Astrocyte (in vitro differentiated cells and primary cell): Measurements from ENCODE around the gene IRF3. TPM values are rescaled to one million over a fixed set of nuclear protein-coding genes. Genes with fewer than 3 reads are reported as not detected.

Experiments used
- DNase-seq: peaks from one replicate; pipeline ENCODE4 v3.0.0-alpha.2; 2010; ENCODE audit warnings: low read depth
- FAIRE-seq: peaks from 2 replicates; lab custom pipeline; 2011; peaks lifted over from hg19 to GRCh38; lab: Jason Lieb, UNC
- H2AFZ ChIP-seq: 2 replicates; pipeline ENCODE4 v1.6.0; 2012; ENCODE audit warnings: low read depth, low read length, inconsistent platforms
- H3K27ac ChIP-seq: 2 replicates; pipeline ENCODE4 v1.5.1; 2011; ENCODE audit warnings: low read depth, low read length, inconsistent platforms
- H3K27me3 ChIP-seq: 2 replicates; pipeline ENCODE4 v1.6.0; 2011; ENCODE audit warnings: low read length, inconsistent platforms; ENCODE audit not compliant: insufficient read depth
- H3K36me3 ChIP-seq: 2 replicates; pipeline ENCODE4 v1.5.1; 2011; ENCODE audit warnings: low read length, inconsistent platforms; ENCODE audit not compliant: insufficient read depth
- H3K4me1 ChIP-seq: 2 replicates; pipeline ENCODE4 v1.5.1; 2011; ENCODE audit warnings: low read length, inconsistent platforms; ENCODE audit not compliant: insufficient read depth
- H3K4me2 ChIP-seq: 2 replicates; pipeline ENCODE4 v1.6.0; 2012; ENCODE audit warnings: low read length, inconsistent platforms
- H3K4me3 ChIP-seq: 2 replicates; pipeline ENCODE4 v1.5.1; 2011; ENCODE audit warnings: low read depth, mild to moderate bottlenecking, low read length, inconsistent platforms; ENCODE audit not compliant: insufficient read depth
- H3K79me2 ChIP-seq: 2 replicates; pipeline ENCODE4 v1.6.0; 2012; ENCODE audit warnings: mild to moderate bottlenecking, low read length, inconsistent platforms; ENCODE audit not compliant: insufficient read depth
- H3K9ac ChIP-seq: 2 replicates; pipeline ENCODE4 v1.6.0; 2012; ENCODE audit warnings: mild to moderate bottlenecking, low read length, inconsistent platforms
- H3K9me3 ChIP-seq: 2 replicates; pipeline ENCODE4 v1.5.1; 2012; ENCODE audit warnings: low read depth, mild to moderate bottlenecking, low read length, inconsistent platforms; ENCODE audit not compliant: insufficient read depth
- H4K20me1 ChIP-seq: 2 replicates; pipeline ENCODE4 v1.6.0; 2012; ENCODE audit warnings: low read length, inconsistent platforms; ENCODE audit not compliant: insufficient read depth
- H3K27ac Mint-ChIP-seq: one replicate; pipeline ENCODE4 v1.8.0; 2021; ENCODE audit warnings: mild to moderate bottlenecking, mixed read lengths; ENCODE audit not compliant: unreplicated experiment
- H3K27me3 Mint-ChIP-seq: one replicate; pipeline ENCODE4 v1.8.0; 2021; ENCODE audit warnings: low read depth, mixed read lengths; ENCODE audit not compliant: unreplicated experiment
- H3K36me3 Mint-ChIP-seq: one replicate; pipeline ENCODE4 v1.8.0; 2021; ENCODE audit warnings: low read depth, mixed read lengths; ENCODE audit not compliant: unreplicated experiment
- H3K4me1 Mint-ChIP-seq: one replicate; pipeline ENCODE4 v1.8.0; 2021; ENCODE audit warnings: low read depth, mixed read lengths; ENCODE audit not compliant: unreplicated experiment
- H3K4me3 Mint-ChIP-seq: one replicate; pipeline ENCODE4 v1.8.0; 2021; ENCODE audit warnings: mild to moderate bottlenecking, moderate library complexity, mixed read lengths; ENCODE audit not compliant: unreplicated experiment
- H3K9me3 Mint-ChIP-seq: one replicate; pipeline ENCODE4 v1.8.0; 2021; ENCODE audit warnings: mild to moderate bottlenecking, mixed read lengths; ENCODE audit not compliant: unreplicated experiment
- CTCF ChIP-seq: IDR thresholded peaks from 2 replicates; pipeline ENCODE4 v1.5.1; 2011; ENCODE audit warnings: low read depth, mild to moderate bottlenecking, inconsistent platforms, low read length, moderate library complexity; ENCODE audit not compliant: insufficient read depth
- EZH2 ChIP-seq: IDR thresholded peaks from 2 replicates; pipeline ENCODE4 v1.6.1; 2012; ENCODE audit warnings: mild to moderate bottlenecking, low read length, inconsistent platforms; ENCODE audit not compliant: insufficient read depth
- total RNA-seq: library from RNA; stranded (reverse); gene quantifications from 2 replicates; pipeline ENCODE4 v1.2.1, GENCODE V29; 2021

The IRF3 gene
- total RNA-seq, 1 donor from 2014 or later = 68.1 TPM

DNA sequence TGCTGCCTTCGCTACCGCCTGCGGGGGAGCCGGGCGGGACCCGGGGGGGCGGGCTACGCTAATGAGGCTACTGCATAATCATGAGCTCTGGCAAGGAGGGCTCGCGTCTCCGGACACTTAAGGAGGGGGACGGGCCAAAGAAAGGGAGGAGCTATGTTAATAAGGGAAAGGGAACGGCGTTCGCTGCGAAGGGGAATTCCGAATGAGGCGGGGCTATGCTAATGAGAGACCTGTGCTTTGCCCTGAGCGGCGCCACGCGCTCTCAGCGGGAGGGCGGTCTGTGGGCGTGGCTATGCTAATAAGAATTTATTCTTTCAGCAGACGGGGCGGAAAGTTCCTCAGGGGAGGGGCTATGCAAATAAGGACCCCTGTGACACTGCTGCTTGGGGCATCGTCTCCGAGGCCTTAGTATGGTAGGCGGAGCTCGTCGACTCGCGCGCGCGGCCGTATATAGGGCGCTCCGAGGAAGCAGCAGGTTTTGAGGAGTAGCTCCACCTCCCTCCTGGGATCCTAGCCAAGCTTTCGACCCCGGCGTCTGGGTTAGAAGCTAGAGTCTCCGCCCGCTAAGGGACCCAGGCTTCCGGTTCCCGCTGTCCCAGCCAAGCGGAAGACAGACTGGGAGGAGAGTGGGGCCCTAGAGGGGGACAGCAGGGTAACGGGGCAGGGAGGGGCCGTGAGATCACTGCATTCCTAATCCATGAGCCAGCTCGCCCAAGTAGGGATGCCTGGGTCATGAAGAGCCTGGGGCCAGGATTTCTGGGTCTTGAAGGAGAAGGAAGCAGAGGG is 25.4 kb downstream of the IRF3 start, which contains the start of gene RRAS:
RRAS (minus strand) TSS at position 31 of the 786 bp plus-strand sequence. CDS start 45 bp downstream, outside the sequence.
- peak within 1 kb of the TSS; percentile 79 for H3K4me3 ChIP-seq
- Mint-ChIP-seq H3K4me1 (peaks cover 32% of the 10 kb centered on the region), H3K27ac (peak within 1 kb of the TSS; percentile 100), H3K4me3 (peak within 1 kb of the TSS; percentile 100), H3K9me3 (peaks cover 1% of the 10 kb centered on the region), H3K36me3 (peaks cover 3% of the 10 kb centered on the region), H3K27me3 (no peaks in the 10 kb centered on the region)
- peak within 1 kb of the TSS; percentile 96 for H3K4me2 ChIP-seq
- no peaks in the 10 kb centered on the region for H3K36me3 ChIP-seq
- H3K27me3 ChIP-seq = no peaks in the 10 kb centered on the region
- H3K9ac ChIP-seq = peak within 1 kb of the TSS; percentile 100
- peaks cover 40% of the 10 kb centered on the region for H3K4me1 ChIP-seq
- peaks cover 21% of the 10 kb centered on the region for H4K20me1 ChIP-seq
- peak within 1 kb of the TSS; percentile 99 for H3K27ac ChIP-seq
- DNase-seq (peak; percentile 99), FAIRE-seq (peak; percentile 80)
- H3K79me2 ChIP-seq = peaks cover 42% of the 10 kb centered on the region
- no peak for TF ChIP-seq EZH2
- no peak for TF ChIP-seq CTCF
- no peaks in the 10 kb centered on the region for H3K9me3 ChIP-seq
- no peak within 1 kb of the TSS for H2AFZ ChIP-seq

DNA sequence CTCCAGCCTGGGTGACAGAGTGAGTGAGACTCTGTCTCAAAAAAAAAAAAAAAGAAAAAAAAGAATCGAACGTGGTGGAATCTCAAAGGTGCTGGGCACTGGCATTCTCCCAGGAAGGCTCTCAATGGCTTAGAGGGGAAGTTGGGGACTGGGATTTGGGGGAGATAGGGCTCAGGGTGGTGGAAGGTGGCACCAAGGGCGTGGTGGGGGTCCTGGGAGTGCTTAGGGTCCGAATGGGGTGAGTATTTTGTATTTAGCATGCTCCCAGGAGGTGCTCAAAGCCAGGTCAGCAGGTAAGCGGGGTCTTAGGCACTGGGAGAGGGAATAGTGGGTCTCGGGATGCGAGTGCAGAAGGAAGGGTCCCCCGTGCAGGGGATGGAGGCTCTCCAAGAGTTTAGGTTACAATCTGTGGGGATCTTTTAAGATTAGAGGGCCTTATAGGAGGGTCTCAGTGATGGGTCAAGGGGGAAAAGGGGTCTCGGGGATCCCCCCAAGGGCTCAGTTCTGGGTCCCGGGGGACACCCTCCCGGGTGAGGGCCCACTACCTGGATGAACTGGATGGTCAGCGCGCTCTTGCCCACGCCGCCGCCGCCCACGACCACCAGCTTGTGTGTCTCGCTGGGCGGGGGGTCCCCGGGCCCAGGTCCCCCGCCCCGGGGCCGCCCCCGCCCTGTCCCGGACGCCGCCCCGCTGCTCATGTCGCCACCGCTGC is 26.1 kb downstream of the IRF3 start:
- H3K27me3 ChIP-seq = no peaks in the 10 kb centered on the region
- H2AFZ ChIP-seq = no peak overlapping the region
- peaks cover 5% of the 10 kb centered on the region for H3K36me3 Mint-ChIP-seq
- peak overlapping the region; percentile 56 for H3K27ac ChIP-seq
- peak overlapping the region; percentile 96 for H3K27ac Mint-ChIP-seq
- H3K9me3 Mint-ChIP-seq = peaks cover 1% of the 10 kb centered on the region
- H3K4me1 ChIP-seq = peaks cover 40% of the 10 kb centered on the region
- no peaks in the 10 kb centered on the region for H3K9me3 ChIP-seq
- peaks cover 14% of the 10 kb centered on the region for H4K20me1 ChIP-seq
- H3K27me3 Mint-ChIP-seq = no peaks in the 10 kb centered on the region
- H3K4me3 Mint-ChIP-seq = peak overlapping the region; percentile 100
- FAIRE-seq (no peak), DNase-seq (no peak)
- TF ChIP-seq CTCF = no peak
- TF ChIP-seq EZH2 = no peak
- peak overlapping the region; percentile 87 for H3K9ac ChIP-seq
- H3K36me3 ChIP-seq = no peaks in the 10 kb centered on the region
- peaks cover 31% of the 10 kb centered on the region for H3K4me1 Mint-ChIP-seq
- peak overlapping the region; percentile 79 for H3K4me3 ChIP-seq
- H3K4me2 ChIP-seq = peak overlapping the region; percentile 96
- H3K79me2 ChIP-seq = peaks cover 34% of the 10 kb centered on the region
